Measurements from ENCODE around the gene ZBTB22.

The ZBTB22 gene

GRCh38 chr6:33297956-33298772 lies 19.4 kb downstream of the ZBTB22 start:
- WGBS, 2 experiments (ENCODE audit: insufficient coverage in 2 of 2): 0% methylated on average over 11 to 17 of the region's 42 CpGs
- H3K36me3 ChIP-seq (ENCODE audit: control insufficient read depth, insufficient read depth, low read length): peaks cover 37% of the 10 kb centered on the region
- no peaks in the 10 kb centered on the region for H3K9me3 ChIP-seq (ENCODE audit: control insufficient read depth, low read length)
- H3K4me1 ChIP-seq (ENCODE audit: control insufficient read depth, insufficient read depth, low read length, poor library complexity, severe bottlenecking): peaks cover 5% of the 10 kb centered on the region
- H3K27ac ChIP-seq (ENCODE audit: low read depth, low read length, severe bottlenecking): peak overlapping the region; percentile 94
- H3K4me3 ChIP-seq (ENCODE audit: extremely low read depth, insufficient read depth, low read length, poor library complexity, severe bottlenecking): peak overlapping the region; percentile 67

- Histone ChIP-seq H3K4me1 (ENCODE audit: control insufficient read depth, insufficient read depth, low read length, poor library complexity, severe bottlenecking) (peaks cover 5% of the 10 kb centered on the region), H3K4me3 (ENCODE audit: extremely low read depth, insufficient read depth, low read length, poor library complexity, severe bottlenecking) (peak overlapping the region; percentile 67), H3K36me3 (ENCODE audit: control insufficient read depth, insufficient read depth, low read length) (peaks cover 44% of the 10 kb centered on the region), H3K9me3 (ENCODE audit: control insufficient read depth, low read length) (no peaks in the 10 kb centered on the region), H3K27ac (ENCODE audit: low read depth, low read length, severe bottlenecking) (peak overlapping the region; percentile 67)
- 0 to 3% methylated on average over 3 to 11 of the region's 16 CpGs for WGBS, 2 experiments (ENCODE audit: insufficient coverage in 2 of 2)
Observed at GRCh38 chr6:33297406-33297955, 20.1 kb downstream of the ZBTB22 start.

DNA sequence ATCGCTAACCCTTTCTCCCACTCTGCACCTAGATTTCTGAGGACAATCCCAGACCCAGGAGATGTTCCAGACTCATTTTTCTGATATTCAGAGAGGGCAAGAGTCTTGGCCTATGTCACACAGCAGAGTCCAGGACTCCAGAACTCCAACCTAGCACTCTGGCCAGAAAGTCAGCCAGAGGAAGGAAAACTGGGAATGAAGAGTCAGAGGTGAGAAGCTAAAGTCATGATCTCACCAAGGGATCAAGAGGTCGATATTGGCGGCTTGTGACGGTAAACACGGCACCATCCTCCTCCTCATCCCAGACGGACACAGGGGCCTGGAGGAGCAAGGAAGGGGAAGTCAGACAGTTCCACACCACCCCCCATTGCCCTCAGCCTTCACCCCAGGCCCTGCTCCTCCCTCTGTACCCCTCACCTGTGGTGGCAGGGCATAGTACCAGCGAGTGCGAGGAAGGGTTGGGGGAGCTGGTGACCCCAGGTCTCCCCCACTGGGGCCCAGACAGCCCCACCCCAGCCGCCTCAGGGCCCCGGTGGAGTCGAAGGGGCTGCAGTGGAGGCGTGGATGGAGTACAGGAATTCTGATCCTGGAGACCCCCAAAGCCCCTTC lies 20.6 kb downstream of the ZBTB22 start:
- H3K4me1 ChIP-seq (ENCODE audit: control insufficient read depth, insufficient read depth, low read length, poor library complexity, severe bottlenecking): peaks cover 5% of the 10 kb centered on the region
- peak overlapping the region; percentile 67 for H3K27ac ChIP-seq (ENCODE audit: low read depth, low read length, severe bottlenecking)
- WGBS, 2 experiments (ENCODE audit: insufficient coverage in 2 of 2): 78 to 82% methylated on average over 2 to 4 of the region's 12 CpGs
- H3K9me3 ChIP-seq (ENCODE audit: control insufficient read depth, low read length): no peaks in the 10 kb centered on the region
- H3K36me3 ChIP-seq (ENCODE audit: control insufficient read depth, insufficient read depth, low read length): peaks cover 48% of the 10 kb centered on the region
- peak overlapping the region; percentile 67 for H3K4me3 ChIP-seq (ENCODE audit: extremely low read depth, insufficient read depth, low read length, poor library complexity, severe bottlenecking)

GRCh38 chr6:33295621-33296369 lies 21.7 kb downstream of the ZBTB22 start:
- H3K9me3 ChIP-seq (ENCODE audit: control insufficient read depth, low read length): no peaks in the 10 kb centered on the region
- H3K27ac ChIP-seq (ENCODE audit: low read depth, low read length, severe bottlenecking): no peak overlapping the region
- no peak overlapping the region for H3K4me3 ChIP-seq (ENCODE audit: extremely low read depth, insufficient read depth, low read length, poor library complexity, severe bottlenecking)
- H3K4me1 ChIP-seq (ENCODE audit: control insufficient read depth, insufficient read depth, low read length, poor library complexity, severe bottlenecking): peaks cover 6% of the 10 kb centered on the region
- H3K36me3 ChIP-seq (ENCODE audit: control insufficient read depth, insufficient read depth, low read length): peaks cover 52% of the 10 kb centered on the region
- 91 to 95% methylated on average over 8 of the region's 15 CpGs for WGBS, 2 experiments (ENCODE audit: insufficient coverage in 2 of 2)

GRCh38 chr6:33294086-33294823 lies 23.3 kb downstream of the ZBTB22 start:
- Histone ChIP-seq H3K4me3 (ENCODE audit: extremely low read depth, insufficient read depth, low read length, poor library complexity, severe bottlenecking) (no peak overlapping the region), H3K36me3 (ENCODE audit: control insufficient read depth, insufficient read depth, low read length) (peaks cover 56% of the 10 kb centered on the region), H3K9me3 (ENCODE audit: control insufficient read depth, low read length) (no peaks in the 10 kb centered on the region), H3K27ac (ENCODE audit: low read depth, low read length, severe bottlenecking) (no peak overlapping the region), H3K4me1 (ENCODE audit: control insufficient read depth, insufficient read depth, low read length, poor library complexity, severe bottlenecking) (peaks cover 14% of the 10 kb centered on the region)
- WGBS, 2 experiments (ENCODE audit: insufficient coverage in 2 of 2): 92 to 93% methylated on average over 7 to 10 of the region's 10 CpGs

DNA sequence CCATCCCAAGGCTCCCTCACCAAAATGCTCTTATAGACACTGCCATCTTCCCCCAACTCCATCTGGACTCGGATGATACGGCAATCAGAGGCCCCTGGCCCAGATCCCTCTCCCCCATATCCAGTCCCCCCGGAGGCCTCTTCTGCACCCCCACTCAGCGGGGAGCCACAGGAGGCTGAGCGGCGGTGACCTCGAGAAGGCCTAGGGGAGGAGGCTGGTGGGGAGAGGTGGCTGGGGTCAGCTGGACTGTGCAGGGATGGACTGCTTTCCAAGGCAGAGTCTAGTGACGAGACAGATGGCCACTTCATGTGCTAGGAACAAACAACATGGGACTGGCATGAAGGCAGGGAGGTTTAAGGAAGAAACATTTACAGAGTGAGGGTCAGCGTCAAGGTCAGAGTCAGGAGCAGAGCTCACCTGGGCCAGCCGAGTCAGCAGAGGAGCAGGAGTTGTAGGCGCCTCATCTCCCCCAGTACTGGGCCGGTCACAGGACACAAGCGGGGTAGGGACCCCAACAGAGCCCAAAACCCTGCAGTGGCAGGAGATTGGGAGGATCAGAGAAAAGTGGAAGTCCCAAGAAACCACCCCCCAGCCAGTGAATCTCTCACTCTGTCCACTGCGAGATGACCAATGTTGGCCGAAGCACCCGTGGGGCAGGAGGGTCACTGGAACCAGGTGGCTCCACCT lies 24.4 kb downstream of the ZBTB22 start:
- Histone ChIP-seq H3K36me3 (ENCODE audit: control insufficient read depth, insufficient read depth, low read length) (peaks cover 56% of the 10 kb centered on the region), H3K27ac (ENCODE audit: low read depth, low read length, severe bottlenecking) (no peak overlapping the region)
- 89 to 92% methylated on average over 7 to 10 of the region's 16 CpGs for WGBS, 2 experiments (ENCODE audit: insufficient coverage in 2 of 2)

DNA sequence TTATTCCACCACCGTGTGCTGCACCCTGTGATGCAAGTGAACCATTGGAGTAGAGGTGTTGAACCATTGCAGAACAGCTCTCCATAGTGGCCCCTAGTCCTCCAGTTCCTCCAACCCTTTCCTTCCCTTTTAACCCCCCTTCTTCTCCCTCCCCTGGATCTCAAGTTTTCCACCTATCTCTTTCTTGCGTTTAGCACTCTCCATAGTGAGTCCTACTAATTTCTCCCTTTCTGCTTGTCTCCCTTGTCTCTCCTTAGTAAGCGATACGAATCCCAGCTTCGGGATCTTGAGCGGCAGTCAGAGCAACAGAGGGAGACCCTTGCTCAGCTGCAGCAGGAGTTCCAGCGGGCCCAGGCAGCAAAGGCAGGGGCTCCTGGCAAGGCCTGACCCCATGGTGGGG lies 27.1 kb downstream of the ZBTB22 start:
- peaks cover 70% of the 10 kb centered on the region for H3K36me3 ChIP-seq (ENCODE audit: control insufficient read depth, insufficient read depth, low read length)
- H3K9me3 ChIP-seq (ENCODE audit: control insufficient read depth, low read length): no peaks in the 10 kb centered on the region
- H3K27ac ChIP-seq (ENCODE audit: low read depth, low read length, severe bottlenecking): no peak overlapping the region
- WGBS, 2 experiments (ENCODE audit: insufficient coverage in 2 of 2): 65 to 88% methylated on average over 2 to 3 of the region's 7 CpGs
- H3K4me1 ChIP-seq (ENCODE audit: control insufficient read depth, insufficient read depth, low read length, poor library complexity, severe bottlenecking): peaks cover 16% of the 10 kb centered on the region
- H3K4me3 ChIP-seq (ENCODE audit: extremely low read depth, insufficient read depth, low read length, poor library complexity, severe bottlenecking): peak overlapping the region; percentile 85

More for the DNA sequence above, 24.4 kb downstream of the ZBTB22 start:
- no peaks in the 10 kb centered on the region for H3K9me3 ChIP-seq (ENCODE audit: control insufficient read depth, low read length)
- no peak overlapping the region for H3K4me3 ChIP-seq (ENCODE audit: extremely low read depth, insufficient read depth, low read length, poor library complexity, severe bottlenecking)
- peaks cover 16% of the 10 kb centered on the region for H3K4me1 ChIP-seq (ENCODE audit: control insufficient read depth, insufficient read depth, low read length, poor library complexity, severe bottlenecking)

- Histone ChIP-seq H3K27ac (ENCODE audit: low read depth, low read length, severe bottlenecking) (no peak overlapping the region), H3K4me3 (ENCODE audit: extremely low read depth, insufficient read depth, low read length, poor library complexity, severe bottlenecking) (peak overlapping the region; percentile 85), H3K9me3 (ENCODE audit: control insufficient read depth, low read length) (no peaks in the 10 kb centered on the region), H3K36me3 (ENCODE audit: control insufficient read depth, insufficient read depth, low read length) (peaks cover 69% of the 10 kb centered on the region), H3K4me1 (ENCODE audit: control insufficient read depth, insufficient read depth, low read length, poor library complexity, severe bottlenecking) (peaks cover 16% of the 10 kb centered on the region)
- 0 to 3% methylated on average over 6 to 7 of the region's 14 CpGs for WGBS, 2 experiments (ENCODE audit: insufficient coverage in 2 of 2)
Observed at GRCh38 chr6:33289784-33290315, 27.7 kb downstream of the ZBTB22 start.

DNA sequence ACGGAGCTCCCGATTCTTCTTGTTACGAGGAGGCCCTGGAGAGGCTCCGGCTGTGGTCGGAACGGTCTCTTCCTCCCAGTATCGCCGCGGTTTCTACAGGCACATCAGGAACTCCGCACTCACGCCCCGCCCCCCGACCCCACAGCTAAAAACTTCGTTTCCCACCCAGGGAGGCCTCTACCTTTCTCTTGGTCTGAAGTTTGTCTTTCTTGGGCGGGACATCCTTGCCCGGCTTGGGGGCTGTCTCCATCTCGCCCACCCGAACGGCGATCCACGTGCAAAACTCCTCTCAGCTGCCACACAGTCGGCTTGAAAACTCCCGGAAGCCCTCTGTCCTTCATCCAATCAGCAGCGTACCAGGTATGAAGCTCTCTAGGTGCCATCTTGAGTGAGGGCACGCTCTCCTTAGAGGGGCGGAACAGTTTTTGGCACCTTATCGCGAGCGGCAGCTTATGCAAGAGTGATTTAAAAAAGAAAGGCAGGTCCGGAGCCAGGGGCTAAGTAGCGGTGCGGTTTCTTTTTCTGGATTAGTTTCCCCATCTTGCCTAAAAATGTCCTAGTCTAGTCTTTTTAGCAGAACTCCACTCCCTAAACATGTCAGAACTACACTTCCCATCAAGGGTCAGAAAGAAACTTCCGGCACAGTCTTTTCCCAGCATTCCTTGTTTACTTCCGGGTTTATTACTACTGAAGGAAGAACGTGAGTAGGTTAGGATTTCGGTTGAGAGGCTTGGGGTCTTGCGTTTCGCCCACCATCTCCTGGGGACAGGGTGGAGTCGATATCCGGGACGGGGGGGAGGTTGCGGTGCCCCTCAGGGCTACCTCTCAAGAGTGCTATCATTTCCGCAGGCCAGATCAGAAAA lies 28.4 kb downstream of the ZBTB22 start, which contains the start of the genes PFDN6 and WDR46:
Gene PFDN6, plus strand, starts transcription at position 681 of the 863 bp plus-strand sequence. CDS start 256 bp downstream, outside the sequence.
Gene WDR46, minus strand, starts transcription at position 319 of the 863 bp plus-strand sequence. Its CDS starts 69 bp downstream, at position 250.
- peaks cover 16% of the 10 kb centered on the region for H3K4me1 ChIP-seq (ENCODE audit: control insufficient read depth, insufficient read depth, low read length, poor library complexity, severe bottlenecking)
- 0 to 1% methylated on average over 32 to 38 of the region's 43 CpGs for WGBS, 2 experiments (ENCODE audit: insufficient coverage in 2 of 2)
- no peak within 1 kb of the TSS for H3K27ac ChIP-seq (ENCODE audit: low read depth, low read length, severe bottlenecking)
- peak within 1 kb of the TSS; percentile 85 for H3K4me3 ChIP-seq (ENCODE audit: extremely low read depth, insufficient read depth, low read length, poor library complexity, severe bottlenecking)
- no peaks in the 10 kb centered on the region for H3K9me3 ChIP-seq (ENCODE audit: control insufficient read depth, low read length)
- peaks cover 70% of the 10 kb centered on the region for H3K36me3 ChIP-seq (ENCODE audit: control insufficient read depth, insufficient read depth, low read length)

All from mesodermal cell (in vitro differentiated cells).